Neutrophil (primary cell): ENCODE results near the gene PCGF3.

Experiments used
- H3K27ac ChIP-seq: fragments of 200-600 bp; sonication (generic); 2 replicates; pipeline ENCODE4 v1.5.1; 2016; ENCODE audit warnings: mild to moderate bottlenecking, moderate library complexity
- H3K27me3 ChIP-seq: fragments of 200-600 bp; sonication (generic); 2 replicates; pipeline ENCODE4 v1.6.0; 2016; ENCODE audit warnings: mild to moderate bottlenecking
- H3K36me3 ChIP-seq: fragments of 200-600 bp; sonication (generic); 2 replicates; pipeline ENCODE4 v1.5.1; 2017
- H3K4me1 ChIP-seq, 2 experiments: fragments of 200-600 bp in 1 of 2; sonication (generic) in 1 of 2; 1 replicate in 1 of 2; 2 replicates in 1 of 2; pipeline versions ENCODE4 v1.5.1 to v1.6.1; 2013 to 2016; ENCODE audit warnings: low read depth in 1 of 2, low read length in 1 of 2, mild to moderate bottlenecking in 1 of 2, moderate library complexity in 1 of 2; ENCODE audit not compliant: control insufficient read depth in 1 of 2, insufficient read depth in 1 of 2
- H3K4me3 ChIP-seq, 2 experiments: fragments of 200-600 bp in 1 of 2; sonication (generic) in 1 of 2; 1 replicate in 1 of 2; 2 replicates in 1 of 2; pipeline ENCODE4 v1.5.1; 2013 to 2016; ENCODE audit warnings: low read depth in 1 of 2, low read length in 1 of 2, mild to moderate bottlenecking in 1 of 2, moderate library complexity in 1 of 2
- H3K9me3 ChIP-seq: fragments of 200-600 bp; sonication (generic); 2 replicates; pipeline ENCODE4 v1.5.1; 2016
- CTCF ChIP-seq: fragments of 200-600 bp; sonication (generic); IDR thresholded peaks from 2 replicates; pipeline ENCODE4 v1.5.1; 2016; ENCODE audit warnings: antibody characterized with exemption

The PCGF3 gene

GRCh38 chr4:793093-793861 lies 87.6 kb downstream of the PCGF3 start:
- no peaks in the 10 kb centered on the region for H3K9me3 ChIP-seq
- H3K27ac ChIP-seq, result no peak overlapping the region
- TF ChIP-seq CTCF, result no peak
- H3K27me3 ChIP-seq, result peaks cover 100% of the 10 kb centered on the region
- no peak overlapping the region for H3K4me3 ChIP-seq
- H3K4me1 ChIP-seq, result no peaks in the 10 kb centered on the region
- no peaks in the 10 kb centered on the region for H3K36me3 ChIP-seq

GRCh38 chr4:793941-794621 lies 88.4 kb downstream of the PCGF3 start:
- Histone ChIP-seq H3K36me3 (no peaks in the 10 kb centered on the region), H3K27me3 (peaks cover 98% of the 10 kb centered on the region), H3K4me1 (no peaks in the 10 kb centered on the region), H3K27ac (no peak overlapping the region), H3K9me3 (no peaks in the 10 kb centered on the region), H3K4me3 (no peak overlapping the region)
- no peak for TF ChIP-seq CTCF

DNA sequence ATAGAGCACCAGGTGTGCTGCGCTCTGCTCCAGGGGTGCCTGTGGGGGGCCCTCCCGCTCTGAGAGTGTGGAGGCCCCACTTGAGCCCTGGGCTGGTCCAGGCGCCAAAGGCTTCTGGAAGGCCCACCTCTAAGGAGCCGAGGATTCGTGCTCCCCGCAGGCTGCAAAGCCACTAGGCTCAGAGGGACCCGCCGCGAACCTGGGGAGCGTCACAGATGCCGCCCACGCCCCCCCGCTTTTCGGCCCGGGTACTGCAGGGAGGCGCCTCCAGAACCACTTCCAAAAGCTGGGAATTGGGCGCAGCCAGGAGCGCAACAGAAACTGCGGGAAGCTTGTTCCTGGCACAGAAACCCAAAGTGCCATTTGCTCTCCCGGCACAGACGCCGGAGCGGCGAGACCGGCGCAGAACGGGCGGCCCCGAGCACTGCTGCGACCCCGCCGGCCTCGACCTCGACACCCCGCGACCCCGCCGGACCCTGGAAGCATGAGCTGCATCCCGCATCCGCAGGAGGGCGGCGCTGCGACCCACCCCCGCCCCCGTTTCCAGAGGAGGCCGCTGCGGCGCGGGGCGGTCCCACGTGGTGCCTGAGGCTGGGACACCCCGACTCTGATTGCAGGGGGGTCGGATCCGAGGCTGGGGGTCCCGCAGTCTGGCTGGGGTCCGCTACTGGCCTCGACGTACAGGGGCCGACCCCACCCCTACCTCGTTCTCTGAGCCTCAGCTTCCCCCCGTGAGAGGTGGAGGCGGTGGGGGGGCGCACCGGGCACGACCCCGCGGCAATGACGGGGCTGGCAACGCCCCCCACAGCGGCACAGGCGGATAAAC lies 89.5 kb downstream of the PCGF3 start:
- Histone ChIP-seq H3K27ac (no peak overlapping the region), H3K27me3 (peaks cover 98% of the 10 kb centered on the region), H3K36me3 (no peaks in the 10 kb centered on the region), H3K9me3 (no peaks in the 10 kb centered on the region), H3K4me1 (no peaks in the 10 kb centered on the region), H3K4me3 (no peak overlapping the region)
- no peak for TF ChIP-seq CTCF

GRCh38 chr4:795726-796119 lies 90.1 kb downstream of the PCGF3 start:
- Histone ChIP-seq H3K36me3 (no peaks in the 10 kb centered on the region), H3K9me3 (no peaks in the 10 kb centered on the region), H3K4me3 (no peak overlapping the region), H3K4me1 (no peaks in the 10 kb centered on the region), H3K27ac (no peak overlapping the region), H3K27me3 (peaks cover 94% of the 10 kb centered on the region)
- TF ChIP-seq CTCF, result no peak

GRCh38 chr4:796206-796605 lies 90.6 kb downstream of the PCGF3 start:
- Histone ChIP-seq H3K4me3 (no peak overlapping the region), H3K27me3 (peaks cover 90% of the 10 kb centered on the region), H3K9me3 (no peaks in the 10 kb centered on the region), H3K36me3 (no peaks in the 10 kb centered on the region), H3K4me1 (no peaks in the 10 kb centered on the region), H3K27ac (no peak overlapping the region)
- TF ChIP-seq CTCF, result no peak
